HT1080 (cell line): Measurements from ENCODE around the gene RETSAT. TPM values are rescaled to one million over a fixed set of nuclear protein-coding genes. Genes with fewer than 3 reads are reported as not detected.
"Not testable (repeated sequence)": the region's sequence is repeated elsewhere in the genome, so short reads cannot be mapped to it uniquely, and the experiment has no call there.

Experiments
- DNase-seq: peaks from one replicate; pipeline ENCODE4 v3.0.0-alpha.2; 2015; ENCODE audit warnings: low read depth
- total RNA-seq: library from RNA; depleted of rRNA; stranded (reverse); fragments of >200 nt; shearing (Covaris generic); gene quantifications from 2 replicates; pipeline ENCODE4 v1.2.3, GENCODE V29; 2014

The RETSAT gene
- total RNA-seq, 1 experiment from 2014 or later: 27.3 TPM

DNA sequence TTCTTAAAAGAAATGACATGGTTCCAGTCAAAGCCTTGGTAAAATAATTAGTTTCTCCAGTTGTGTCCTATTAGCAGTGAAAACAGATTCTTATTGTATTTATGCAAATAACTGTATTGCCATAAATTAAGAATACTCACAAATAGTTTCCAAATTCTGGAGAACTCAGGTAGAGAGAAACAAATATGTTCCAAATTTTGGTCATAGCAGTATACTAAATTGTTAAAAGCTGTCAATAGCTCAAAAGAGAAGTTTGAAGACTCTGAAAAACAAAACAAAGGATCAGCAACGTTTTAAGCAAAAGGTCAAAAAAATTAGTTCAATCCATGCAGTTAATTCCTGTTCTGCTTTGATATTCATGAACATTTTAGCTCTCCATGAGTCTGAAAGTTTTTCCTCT lies 25.7 kb upstream of the RETSAT start:
- DNase-seq: no peak

DNA sequence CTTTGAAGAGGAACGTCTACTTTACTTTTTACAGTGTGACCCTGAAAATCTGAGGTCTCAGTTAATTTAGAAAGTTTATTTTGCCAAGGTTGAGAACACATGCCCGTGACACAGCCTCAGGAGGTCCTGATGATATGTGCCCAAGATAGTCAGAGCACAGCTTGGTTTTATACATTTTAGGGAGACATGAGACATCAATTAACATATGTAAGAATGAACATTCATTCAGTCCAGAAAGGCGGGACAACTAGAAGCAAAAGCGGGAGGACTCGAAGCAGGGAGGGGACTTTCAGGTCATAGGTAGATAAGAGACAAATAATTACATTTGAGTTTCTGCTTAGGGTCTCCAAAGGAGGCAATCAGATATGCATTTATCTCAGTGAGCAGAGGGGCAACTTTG lies 23.9 kb upstream of the RETSAT start:
- no peak for DNase-seq

DNA sequence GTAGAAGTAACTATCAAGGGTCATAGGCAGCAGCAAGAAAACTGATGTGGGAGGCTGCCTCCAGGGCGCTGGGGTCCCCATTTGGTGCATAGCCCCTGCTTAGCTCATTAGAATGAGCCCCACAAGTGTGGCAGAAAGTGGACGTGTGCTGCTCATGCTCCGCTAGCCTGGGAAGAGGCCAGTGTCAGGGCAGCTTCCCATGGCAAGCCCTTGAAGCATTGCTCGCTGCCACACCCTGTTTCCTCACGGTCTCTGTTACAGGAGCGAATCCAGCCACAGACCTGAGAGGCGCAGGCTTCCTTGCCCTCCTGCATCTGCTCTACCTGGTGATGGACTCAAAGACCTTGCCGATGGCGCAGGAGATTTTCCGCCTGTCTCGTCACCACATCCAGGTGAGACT lies 22.8 kb upstream of the RETSAT start:
- DNase-seq: no peak

DNA sequence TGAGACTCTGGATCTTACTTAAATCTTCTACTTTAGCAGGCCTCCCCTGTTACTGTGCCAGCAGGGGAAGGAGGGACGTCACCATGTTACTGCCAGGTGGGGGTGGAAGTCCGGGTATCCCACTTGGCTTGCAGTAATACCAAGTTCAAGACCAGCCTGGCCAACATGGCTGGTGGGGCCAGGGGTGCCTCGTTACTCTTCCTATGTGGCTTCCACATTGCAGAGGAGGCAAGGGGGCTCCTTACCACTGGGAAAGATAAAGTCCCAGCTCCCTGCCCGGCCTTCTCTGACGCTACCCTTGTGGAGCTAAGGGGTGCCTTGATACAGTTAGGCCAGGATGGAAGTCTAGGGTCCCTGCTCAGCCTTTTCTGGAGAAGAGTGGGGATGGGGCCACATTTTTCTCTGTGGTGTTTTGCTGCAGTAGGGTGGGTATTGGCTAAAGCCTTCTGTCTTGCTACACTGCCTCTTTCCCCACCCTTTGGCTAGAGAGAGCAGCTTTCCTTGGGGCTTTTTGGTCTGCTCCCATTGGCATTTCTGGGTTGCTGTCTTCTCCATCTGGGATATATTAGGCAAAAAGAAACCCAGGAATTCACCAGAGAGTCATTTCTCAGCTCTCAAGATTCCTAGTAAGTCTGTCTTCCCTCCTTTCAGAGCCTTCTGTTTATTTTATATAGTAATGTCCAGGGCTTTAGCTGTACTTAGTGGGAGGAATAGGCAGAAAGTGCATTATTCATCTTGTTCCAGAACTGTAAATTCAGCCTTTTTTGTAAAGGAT lies 22.1 kb upstream of the RETSAT start:
- no peak for DNase-seq

DNA sequence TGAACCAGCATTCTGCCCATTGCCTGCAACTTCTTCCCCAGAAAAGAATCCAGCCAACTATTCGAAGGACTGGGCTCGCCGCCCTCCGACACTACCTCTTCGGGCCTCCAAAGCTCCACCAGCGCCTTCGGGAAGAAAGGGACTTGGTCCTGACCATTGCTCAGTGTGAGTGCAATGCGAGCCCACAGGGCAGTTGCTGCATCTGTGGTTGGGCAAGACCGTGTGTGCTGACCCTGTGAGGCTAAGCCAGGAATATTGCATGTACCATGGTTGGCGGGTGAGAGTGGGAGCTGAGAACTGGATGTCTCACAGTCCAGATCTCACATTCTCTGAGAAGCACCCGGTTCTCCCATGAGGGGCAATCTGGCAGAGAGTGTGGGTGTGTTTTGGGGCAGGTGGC lies 16.7 kb upstream of the RETSAT start:
- DNase-seq: no peak

DNA sequence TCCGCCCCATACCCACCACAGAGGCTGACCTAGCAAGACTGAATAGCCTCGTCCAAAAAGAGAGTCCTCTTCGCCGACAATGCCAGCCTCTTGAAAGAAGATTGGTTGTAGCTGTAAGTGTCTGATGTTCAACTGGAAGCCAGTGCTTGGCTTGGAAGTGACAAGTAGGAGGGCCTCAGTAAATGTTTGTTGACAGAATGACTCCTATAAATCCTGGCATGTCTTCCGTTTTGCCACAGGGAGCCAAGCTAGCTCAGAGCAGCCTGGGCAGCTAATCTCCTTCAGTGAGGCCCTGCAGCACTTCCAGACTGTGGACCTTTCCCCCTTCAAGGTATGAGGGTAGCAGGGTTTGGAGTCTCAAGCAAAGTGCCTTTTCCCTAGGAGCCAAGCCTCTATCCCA lies 15.2 kb upstream of the RETSAT start:
- DNase-seq: no peak

DNA sequence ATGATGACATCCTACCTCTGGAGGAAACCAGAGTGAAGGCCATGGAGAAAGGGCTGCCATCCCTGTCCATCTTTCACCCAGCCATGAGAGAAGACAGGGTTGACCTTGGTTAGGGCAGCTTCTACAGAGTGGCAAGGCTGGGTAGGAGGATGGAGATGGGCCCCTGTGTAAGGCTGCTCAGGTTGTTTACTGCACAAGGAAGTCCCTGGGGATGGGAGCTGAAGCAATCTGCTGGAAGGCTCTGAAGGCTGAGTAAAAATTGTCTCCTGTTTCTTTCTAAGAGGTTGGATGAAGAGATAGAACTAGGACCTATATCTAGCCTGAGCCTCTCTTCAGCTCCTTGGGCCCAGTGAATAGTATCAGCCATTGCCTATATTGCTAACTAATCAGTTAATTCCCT lies 14.6 kb upstream of the RETSAT start:
- no peak for DNase-seq

DNA sequence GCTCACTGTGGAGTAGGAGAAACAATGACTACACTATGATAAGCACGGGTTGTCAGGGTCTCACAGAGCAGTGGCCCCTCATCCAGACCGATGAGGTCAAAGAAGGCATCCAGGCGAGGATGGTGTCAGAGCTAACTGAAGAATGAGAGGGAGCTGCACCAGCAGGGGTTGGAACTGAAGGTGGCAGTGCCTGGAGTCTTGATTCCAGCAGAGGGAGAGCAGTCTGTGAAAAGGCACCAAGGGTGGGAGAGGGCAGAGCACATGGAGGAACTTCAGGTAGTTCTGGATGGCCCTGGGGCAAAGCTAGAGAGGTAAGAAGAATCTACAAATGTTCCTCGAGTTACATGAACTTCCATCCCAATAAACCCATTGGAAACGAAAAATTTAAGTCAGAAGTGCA lies 12.9 kb upstream of the RETSAT start:
- no peak for DNase-seq

DNA sequence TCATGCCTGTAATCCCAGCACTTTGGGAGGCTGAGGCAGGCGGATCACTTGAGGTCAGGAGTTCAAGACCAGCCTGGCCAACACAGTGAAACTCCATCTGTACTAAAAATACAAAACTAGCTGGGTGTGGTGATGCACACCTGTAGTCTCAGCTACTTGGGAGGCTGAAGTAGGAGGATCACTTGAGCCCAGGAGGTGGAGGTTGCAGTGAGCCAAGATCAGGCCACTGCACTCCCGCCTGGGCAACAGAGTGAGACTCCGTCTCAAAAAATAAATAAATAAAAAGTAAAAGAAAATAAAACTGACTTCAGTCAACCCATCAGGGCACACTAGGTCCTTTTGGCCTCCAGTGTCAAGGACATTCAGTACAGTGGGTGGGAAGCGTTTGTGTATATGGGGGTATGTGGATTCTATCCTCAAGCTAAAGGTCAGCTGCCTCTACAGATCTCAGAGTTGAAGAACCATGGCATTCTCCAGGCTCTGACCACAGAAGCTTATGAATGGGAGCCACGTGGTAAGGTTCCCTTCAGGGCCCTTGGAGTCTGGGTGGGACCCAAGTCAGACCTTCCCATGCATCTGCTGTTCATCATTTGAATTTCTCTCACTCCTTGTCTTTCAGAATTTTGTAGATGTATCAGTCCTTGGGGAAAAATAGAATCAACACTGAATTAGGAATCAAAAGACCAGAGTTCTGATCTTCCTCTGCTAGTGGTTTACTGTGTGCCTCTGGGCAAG lies 8.5 kb upstream of the RETSAT start:
- DNase-seq: not testable (repeated sequence)

DNA sequence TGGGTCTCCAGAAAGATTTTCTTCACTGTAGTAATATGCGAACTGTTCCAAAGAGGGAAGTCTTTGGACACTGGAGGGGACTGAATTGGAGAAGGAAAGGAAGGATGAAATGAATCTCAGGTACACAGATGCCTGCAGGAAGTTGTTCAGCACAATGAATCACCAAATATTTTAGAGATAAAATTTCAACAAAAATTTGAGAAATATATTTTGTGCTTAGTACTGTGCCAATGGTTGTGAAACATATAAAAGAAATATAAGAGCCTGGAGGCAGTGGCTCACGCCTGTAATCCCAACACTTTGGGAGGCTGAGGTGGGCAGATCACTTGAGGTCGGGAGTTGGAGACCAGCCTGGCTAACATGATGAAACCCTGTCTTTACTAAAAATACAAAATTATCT lies 3.4 kb upstream of the RETSAT start:
- DNase-seq: no peak

DNA sequence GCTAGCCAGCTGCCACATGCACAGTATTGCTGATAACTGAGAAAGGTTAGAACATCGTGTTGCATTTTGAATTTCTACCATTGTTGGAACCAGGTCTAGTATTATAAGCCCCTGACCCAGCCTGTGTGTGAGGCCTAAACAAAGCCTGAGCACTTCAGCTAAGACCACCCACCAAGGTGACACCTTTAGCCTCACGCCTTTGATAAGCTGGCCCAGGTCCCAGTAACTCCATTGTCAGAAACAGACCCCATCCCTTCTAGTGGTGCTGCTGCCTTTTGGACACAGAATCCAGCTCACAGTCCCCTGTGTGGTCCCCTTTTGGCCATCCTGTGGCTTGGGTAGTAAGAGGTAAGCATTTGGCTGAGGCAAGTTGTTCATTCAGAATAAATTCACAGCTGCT lies 1.9 kb upstream of the RETSAT start:
- DNase-seq: no peak

DNA sequence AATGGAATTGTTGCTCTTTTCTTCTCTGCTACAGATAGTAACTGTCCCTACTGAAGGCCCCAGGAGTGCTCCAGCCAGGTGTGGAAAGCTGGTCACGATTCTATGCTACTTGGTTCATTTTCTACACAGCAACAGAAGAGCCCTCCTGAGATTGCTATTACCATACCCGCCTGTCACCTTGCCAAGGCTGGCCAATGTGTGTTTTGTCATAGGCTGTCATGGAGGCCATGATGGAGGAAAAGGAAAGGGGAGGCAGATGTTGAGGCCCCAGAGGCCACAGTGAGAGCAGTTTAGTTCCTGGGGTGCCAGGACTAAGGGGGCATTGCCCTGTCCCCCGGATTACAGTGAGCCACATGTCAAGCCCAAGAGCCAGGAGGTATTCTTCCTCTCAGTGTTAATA lies 1.2 kb upstream of the RETSAT start:
- no peak for DNase-seq

DNA sequence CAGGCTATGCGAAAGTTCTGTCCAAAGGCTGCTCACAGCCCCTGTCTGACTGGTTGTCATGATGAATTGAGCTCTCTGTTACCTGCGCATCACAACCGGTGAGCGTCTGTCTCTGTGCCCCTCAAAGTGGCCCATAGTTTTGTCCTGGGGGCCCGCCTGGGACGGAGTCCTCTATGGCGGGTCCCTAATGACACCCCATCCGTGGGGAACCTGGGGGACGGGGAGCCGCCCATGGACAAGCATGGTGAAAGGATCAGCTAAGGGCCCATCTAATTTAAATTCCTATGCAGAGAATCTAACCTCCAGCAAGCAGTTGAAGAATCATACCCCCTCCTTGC lies 714 bp upstream of the RETSAT start:
- DNase-seq: no peak

DNA sequence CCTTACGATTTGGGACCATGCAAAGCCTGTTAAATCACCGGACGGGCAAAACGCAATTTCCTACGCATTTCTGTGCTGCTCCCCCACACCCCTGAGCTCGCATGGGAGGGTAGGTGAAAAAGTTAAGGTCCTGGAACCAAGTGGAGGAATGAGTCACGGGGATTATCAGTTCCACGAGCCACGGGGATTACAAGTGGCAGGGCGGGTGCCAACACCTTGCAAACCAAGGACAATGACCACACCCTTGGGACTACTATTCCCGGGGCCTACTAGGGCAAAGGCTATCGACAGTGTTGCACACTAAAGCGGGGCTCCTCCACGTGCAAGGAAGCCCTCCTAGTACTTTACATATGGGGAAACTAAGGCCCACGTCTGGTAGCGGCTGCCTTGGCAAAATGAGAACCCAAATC lies 447 bp downstream of the RETSAT start:
- peak; percentile 37 for DNase-seq

DNA sequence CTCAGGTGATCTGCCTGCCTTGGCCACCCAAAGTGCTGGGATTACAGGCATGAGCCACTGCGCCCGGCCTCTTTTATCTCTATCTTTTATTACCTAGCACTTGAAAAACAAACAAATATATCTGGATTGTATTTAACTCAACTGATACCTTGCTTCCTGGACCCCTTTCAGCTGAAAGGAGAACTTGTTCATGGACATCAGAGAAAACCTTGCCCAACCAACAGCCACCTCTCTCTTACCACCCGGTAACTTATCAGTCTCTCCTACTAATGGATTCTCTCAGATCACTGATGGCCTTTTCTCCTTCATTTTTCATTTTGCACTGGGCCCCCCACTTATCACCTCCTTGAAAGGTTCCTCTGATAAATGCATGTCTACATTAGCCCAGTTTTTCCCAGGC lies 6.7 kb downstream of the RETSAT start:
- DNase-seq: no peak

DNA sequence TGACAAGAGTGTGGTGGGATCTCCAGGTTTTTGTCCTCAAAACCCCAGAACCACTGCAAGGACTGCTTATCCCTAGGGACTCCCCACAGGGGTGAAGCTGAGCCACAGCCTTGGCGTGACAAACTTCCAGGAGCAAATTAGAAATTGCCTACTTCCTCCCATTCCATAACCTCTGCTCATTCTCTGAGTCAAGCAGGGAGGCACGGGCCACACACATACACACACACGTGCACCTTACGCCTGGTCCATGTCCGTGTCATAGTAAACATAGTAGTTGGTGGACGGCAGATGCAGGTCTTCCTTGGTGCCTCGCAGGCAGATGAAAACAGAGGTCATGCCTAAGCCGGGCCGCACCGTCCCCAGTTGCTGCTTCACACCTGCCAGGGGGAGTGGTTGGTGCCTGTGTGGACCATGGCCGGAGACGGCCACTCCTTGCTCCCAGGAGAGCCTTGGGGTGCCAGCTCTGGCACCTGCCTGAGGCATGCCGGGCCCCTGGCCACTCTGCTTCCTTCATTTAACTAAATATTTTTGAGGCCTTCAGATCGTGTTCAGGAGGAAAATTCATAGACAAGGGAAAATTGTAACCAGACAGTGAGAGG lies 9.9 kb downstream of the RETSAT start:
- DNase-seq: no peak

DNA sequence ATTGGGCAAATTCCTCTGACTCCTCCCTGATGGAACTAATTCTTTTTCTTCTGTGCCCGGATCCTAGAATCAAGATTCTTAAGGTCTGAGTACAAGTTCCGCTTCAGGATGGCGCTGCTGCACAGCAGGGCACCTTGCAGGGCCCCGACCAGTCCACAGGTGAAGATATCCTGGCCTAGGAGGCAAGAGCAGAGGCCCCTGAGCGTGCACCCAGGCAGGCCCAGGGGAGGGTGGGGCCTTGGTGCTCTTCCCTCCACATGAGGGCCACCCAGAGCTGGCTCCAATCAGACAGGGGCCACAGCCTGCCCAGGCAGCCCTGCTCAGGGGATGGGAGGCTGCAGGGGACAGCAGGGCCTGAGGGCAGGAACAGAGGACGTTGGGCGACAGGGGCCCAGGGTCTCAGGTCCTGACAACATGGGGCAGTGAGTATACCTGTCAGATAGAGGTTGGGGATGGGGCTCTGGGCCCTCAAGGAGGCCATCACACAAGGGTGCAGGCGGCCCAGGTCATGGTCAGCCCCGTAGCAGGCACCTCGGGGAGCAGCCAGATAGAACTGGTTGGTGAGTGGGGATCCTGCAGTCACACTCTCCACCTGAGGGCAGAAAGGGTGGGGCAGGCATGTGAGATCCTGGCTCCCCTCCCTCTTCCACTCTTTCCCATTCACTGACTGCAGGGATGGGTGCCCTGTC lies 11.0 kb downstream of the RETSAT start:
- DNase-seq: not testable (repeated sequence)

DNA sequence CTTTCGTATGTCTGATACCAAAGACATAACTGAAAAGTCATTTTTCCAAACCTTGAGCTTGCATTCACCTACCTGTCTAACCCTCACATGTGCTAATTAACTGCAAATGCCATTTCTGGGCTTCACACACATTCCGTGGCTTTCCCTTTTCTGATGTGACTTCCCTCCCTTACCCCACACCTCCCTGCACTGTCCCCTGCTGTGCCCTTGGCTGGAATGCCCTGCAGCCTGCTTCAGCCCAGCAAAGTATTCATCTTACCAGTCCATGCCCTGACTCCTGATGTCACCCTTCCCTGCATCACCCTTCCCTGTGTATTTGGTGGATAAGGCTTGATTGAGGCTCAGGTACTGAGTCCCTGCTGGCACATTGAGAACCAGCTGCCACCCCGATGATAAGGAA lies 12.2 kb downstream of the RETSAT start:
- no peak for DNase-seq

DNA sequence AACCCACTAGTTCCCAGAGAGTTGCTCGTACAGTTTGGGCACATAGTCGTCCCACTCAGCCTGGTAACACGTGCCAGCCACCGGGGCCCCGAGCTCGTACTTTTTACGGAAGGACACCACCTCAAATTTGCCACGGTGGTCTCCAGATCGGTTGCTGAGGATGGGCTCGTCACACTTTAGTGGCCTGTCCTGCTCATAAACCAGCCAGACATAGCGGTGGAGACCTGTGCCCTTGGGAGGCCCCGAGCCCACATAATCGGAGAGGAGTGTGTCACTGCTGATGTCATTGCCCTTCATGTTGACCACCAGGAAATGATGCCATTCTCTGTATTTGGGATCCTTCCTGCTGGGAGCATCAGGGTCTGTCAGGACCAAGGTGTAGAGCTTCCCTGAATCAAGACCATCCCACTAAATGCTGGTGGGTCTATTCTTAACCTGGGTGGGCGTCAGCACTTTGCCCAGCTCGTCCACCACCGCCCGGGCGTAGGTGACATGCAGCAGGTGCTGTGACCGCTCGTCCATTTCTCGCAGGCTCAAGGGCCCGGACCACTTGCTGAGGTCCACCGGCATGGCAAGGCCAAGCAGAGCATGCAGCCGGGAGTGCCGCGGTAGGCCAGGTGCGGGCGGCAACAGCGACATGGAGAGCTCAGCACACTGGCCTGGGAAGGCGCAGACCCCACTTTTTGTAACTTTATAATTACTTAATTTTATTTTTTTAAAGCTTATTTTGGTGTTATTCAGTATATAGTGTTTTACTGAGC lies 12.9 kb downstream of the RETSAT start:
- DNase-seq: no peak

DNA sequence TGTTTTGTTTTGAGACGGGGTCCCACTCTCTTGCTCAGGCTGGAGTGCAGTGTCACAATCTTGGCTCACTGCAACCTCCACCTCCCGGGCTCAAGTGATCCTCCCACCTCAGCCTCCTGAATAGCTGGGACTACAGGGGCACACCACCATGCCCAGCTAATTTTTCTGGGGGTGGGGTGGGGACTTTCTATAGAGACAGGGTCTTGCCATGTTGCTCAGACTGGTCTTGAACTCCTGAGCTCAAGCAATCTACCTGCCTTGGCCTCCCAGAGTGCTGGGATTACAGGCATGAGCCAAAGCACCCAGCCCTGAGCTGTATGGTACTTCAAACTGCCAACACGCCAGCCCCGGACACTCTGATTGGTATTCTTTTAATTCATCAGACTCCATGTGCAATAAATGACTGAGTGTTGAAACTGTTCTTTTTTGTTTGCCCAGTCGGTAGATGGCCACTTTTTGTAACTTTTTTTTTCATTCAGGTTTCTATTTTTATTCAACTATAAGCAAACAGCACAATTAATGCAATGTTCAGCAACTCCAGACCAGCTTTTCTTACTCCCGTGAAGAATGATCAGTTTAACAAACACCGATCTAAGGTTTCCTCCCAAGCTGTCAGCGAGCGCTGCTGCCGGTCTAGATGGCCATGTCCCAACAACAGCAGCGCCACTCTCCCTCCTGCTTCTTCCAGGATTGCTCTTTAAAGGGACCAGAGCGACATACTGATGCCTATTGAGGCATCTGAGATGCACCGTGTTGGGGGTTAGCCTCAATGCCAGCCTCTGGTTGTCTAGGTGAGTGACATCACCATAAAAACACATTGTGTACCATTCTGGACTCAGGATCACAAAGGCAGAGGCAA lies 14.1 kb downstream of the RETSAT start:
- no peak for DNase-seq
